Upper lobe of right lung (tissue), 1 donor: Measurements from ENCODE around the gene FAM177B. TPM values are rescaled to one million over a fixed set of nuclear protein-coding genes. Genes with fewer than 3 reads are reported as not detected.
A peak's percentile ranks its signal among the peaks of the same experiment; 100 is the strongest.

Experiments used
- ATAC-seq: fragments of 200-7000 bp; cut with Tn5 transposase; one replicate; pipeline ENCODE4 v1.9.1; 2020; ENCODE audit warnings: mild to moderate bottlenecking, moderate library complexity
- DNase-seq: peaks from one replicate; pipeline ENCODE4 v3.0.0-alpha.2; 2020
- H3K27ac ChIP-seq: fragments of 200-600 bp; one replicate; pipeline ENCODE4 v1.8.0; 2022
- H3K27me3 ChIP-seq: fragments of 200-600 bp; one replicate; pipeline ENCODE4 v1.8.0; 2022; ENCODE audit warnings: mild to moderate bottlenecking
- H3K36me3 ChIP-seq: fragments of 200-600 bp; one replicate; pipeline ENCODE4 v1.8.0; 2022
- H3K4me1 ChIP-seq: fragments of 200-600 bp; one replicate; pipeline ENCODE4 v1.8.0; 2022
- H3K4me3 ChIP-seq: fragments of 200-600 bp; one replicate; pipeline ENCODE4 v1.8.0; 2022; ENCODE audit warnings: mild to moderate bottlenecking
- H3K9me3 ChIP-seq: fragments of 200-600 bp; one replicate; pipeline ENCODE4 v1.8.0; 2022
- CTCF ChIP-seq: fragments of 200-600 bp; IDR thresholded peaks from one replicate; pipeline ENCODE4 v1.8.0; 2022; ENCODE audit warnings: antibody characterized with exemption
- intact Hi-C: fragments of 100-400 bp; cut with DNase I; formaldehyde crosslinking; loops from one replicate; pipeline ENCODE4 v1.11.0; 2022
- total RNA-seq: library from RNA; stranded (reverse); fragmentation: NEBNext Ultra II Directional; extraction: Animal tissue kit (Norgen Biotek cat#: 25700); gene quantifications from one replicate; pipeline ENCODE4 v1.2.1, GENCODE V29; 2021
- donor health status: DM: no; HTN: yes; CAD: no; lungs with severe emphysema.

The FAM177B gene
- total RNA-seq, 1 donor from 2014 or later, result 0.20 TPM

- no peaks in the 10 kb centered on the region for H3K36me3 ChIP-seq
- TF ChIP-seq CTCF, result no peak
- H3K27ac ChIP-seq, result no peak overlapping the region
- DNase-seq (no peak), ATAC-seq (no peak)
- intact Hi-C loops, result no loop called here
- no peaks in the 10 kb centered on the region for H3K4me1 ChIP-seq
- H3K9me3 ChIP-seq, result peaks cover 12% of the 10 kb centered on the region
- H3K4me3 ChIP-seq, result no peak overlapping the region
- H3K27me3 ChIP-seq, result no peaks in the 10 kb centered on the region
Observed at GRCh38 chr1:222769971-222770620, 33.1 kb downstream of the FAM177B start.

GRCh38 chr1:222772996-222773379, 36.0 kb downstream of the FAM177B start:
- DNase-seq, result no peak
- intact Hi-C loops, result no loop called here
- Histone ChIP-seq H3K4me3 (peak overlapping the region; percentile 38), H3K27me3 (no peaks in the 10 kb centered on the region), H3K36me3 (no peaks in the 10 kb centered on the region), H3K9me3 (peaks cover 12% of the 10 kb centered on the region), H3K4me1 (peaks cover 9% of the 10 kb centered on the region), H3K27ac (peak overlapping the region; percentile 55)
- peak; percentile 47 for ATAC-seq
- no peak for TF ChIP-seq CTCF

GRCh38 chr1:222777463-222777862, 40.5 kb downstream of the FAM177B start:
- H3K27me3 ChIP-seq, result no peaks in the 10 kb centered on the region
- H3K4me1 ChIP-seq, result peaks cover 9% of the 10 kb centered on the region
- H3K4me3 ChIP-seq, result no peak overlapping the region
- no peaks in the 10 kb centered on the region for H3K9me3 ChIP-seq
- no peak overlapping the region for H3K27ac ChIP-seq
- intact Hi-C loops, result no loop called here
- no peak for DNase-seq
- no peak for TF ChIP-seq CTCF
- ATAC-seq, result no peak
- no peaks in the 10 kb centered on the region for H3K36me3 ChIP-seq

GRCh38 chr1:222777977-222778376, 41.0 kb downstream of the FAM177B start:
- intact Hi-C loops, result no loop called here
- no peak overlapping the region for H3K27ac ChIP-seq
- no peak for TF ChIP-seq CTCF
- ATAC-seq, result no peak
- H3K9me3 ChIP-seq, result no peaks in the 10 kb centered on the region
- H3K27me3 ChIP-seq, result no peaks in the 10 kb centered on the region
- H3K4me3 ChIP-seq, result no peak overlapping the region
- H3K4me1 ChIP-seq, result peaks cover 9% of the 10 kb centered on the region
- DNase-seq, result no peak
- no peaks in the 10 kb centered on the region for H3K36me3 ChIP-seq

GRCh38 chr1:222781251-222781650, 44.2 kb downstream of the FAM177B start:
- Histone ChIP-seq H3K4me3 (no peak overlapping the region), H3K9me3 (no peaks in the 10 kb centered on the region), H3K4me1 (peaks cover 28% of the 10 kb centered on the region), H3K36me3 (no peaks in the 10 kb centered on the region), H3K27ac (no peak overlapping the region), H3K27me3 (no peaks in the 10 kb centered on the region)
- intact Hi-C loops, result no loop called here
- no peak for ATAC-seq
- TF ChIP-seq CTCF, result no peak
- no peak for DNase-seq

- H3K36me3 ChIP-seq, result no peaks in the 10 kb centered on the region
- no peak overlapping the region for H3K27ac ChIP-seq
- intact Hi-C loops, result no loop called here
- no peaks in the 10 kb centered on the region for H3K27me3 ChIP-seq
- no peak overlapping the region for H3K4me3 ChIP-seq
- H3K9me3 ChIP-seq, result no peaks in the 10 kb centered on the region
- ATAC-seq, result no peak
- no peak for DNase-seq
- peaks cover 20% of the 10 kb centered on the region for H3K4me1 ChIP-seq
- TF ChIP-seq CTCF, result no peak
Observed at GRCh38 chr1:222783051-222783450, 46.0 kb downstream of the FAM177B start.
